Activated CD4-positive, CD25-positive, alpha-beta regulatory T cell (primary cell): ENCODE results near the gene FAM78A.
"Not testable (repeated sequence)": the region's sequence is repeated elsewhere in the genome, so short reads cannot be mapped to it uniquely, and the experiment has no call there.

ENCODE experiments used
- DNase-seq, 4 experiments: peaks; one replicate each; lab custom pipeline; 2025; lab: John Stamatoyannopoulos, UW

FAM78A gene

DNA sequence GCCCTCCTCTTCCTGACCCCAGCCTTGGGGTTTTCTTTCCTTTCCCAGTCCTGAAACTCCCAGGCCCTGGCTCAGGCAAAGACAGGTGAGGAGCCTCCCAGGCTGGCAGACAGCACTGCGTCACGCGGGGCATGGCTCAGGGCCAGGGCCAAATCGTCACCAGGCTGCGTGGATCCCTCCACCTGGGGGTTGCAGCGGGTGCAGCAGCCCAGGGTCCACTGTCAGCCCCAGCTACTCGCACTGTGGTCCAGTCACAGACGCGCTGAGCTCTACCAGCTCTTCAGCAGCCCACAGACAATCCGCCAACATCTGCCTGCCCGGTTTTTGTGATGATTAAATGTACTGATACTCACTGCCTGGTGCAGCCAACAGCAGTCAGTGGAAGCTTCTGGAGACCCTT lies 12.1 kb downstream of the FAM78A start:
- DNase-seq = no peak

DNA sequence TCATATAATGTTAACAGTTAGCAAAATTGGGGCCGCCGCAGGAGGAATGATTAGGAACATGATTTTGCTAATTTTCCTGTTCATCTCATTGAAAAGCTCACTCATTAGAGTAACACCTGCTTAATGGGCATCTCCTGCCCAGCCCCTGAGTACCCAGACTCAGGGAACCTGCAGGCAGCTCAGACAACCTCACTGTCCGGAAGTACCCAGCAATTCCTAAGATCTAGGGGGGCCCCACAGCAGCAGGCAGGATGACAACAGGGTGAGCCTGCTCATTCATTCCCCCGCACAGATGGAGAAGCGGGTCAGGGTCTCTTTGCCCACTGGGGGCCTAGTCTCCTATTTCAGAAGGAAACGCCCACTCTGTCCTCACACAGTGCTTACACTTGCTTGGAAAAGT lies 12.6 kb downstream of the FAM78A start:
- DNase-seq = no peak

DNA sequence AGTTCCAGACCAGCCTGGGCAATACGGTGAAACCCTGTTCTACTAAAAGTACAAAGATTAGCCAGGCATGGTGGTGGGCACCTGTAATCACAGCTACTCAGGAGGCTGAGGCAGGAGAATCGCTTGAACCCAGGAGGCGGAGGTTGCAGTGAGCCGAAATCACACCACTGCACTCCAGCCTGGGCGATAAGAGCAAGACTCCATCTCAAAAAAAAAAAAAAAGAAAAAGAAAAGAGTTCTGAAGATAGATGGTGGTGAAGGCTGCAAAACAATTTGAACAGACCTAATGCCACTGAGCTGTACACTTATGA lies 13.3 kb downstream of the FAM78A start:
- DNase-seq = not testable (repeated sequence)

DNA sequence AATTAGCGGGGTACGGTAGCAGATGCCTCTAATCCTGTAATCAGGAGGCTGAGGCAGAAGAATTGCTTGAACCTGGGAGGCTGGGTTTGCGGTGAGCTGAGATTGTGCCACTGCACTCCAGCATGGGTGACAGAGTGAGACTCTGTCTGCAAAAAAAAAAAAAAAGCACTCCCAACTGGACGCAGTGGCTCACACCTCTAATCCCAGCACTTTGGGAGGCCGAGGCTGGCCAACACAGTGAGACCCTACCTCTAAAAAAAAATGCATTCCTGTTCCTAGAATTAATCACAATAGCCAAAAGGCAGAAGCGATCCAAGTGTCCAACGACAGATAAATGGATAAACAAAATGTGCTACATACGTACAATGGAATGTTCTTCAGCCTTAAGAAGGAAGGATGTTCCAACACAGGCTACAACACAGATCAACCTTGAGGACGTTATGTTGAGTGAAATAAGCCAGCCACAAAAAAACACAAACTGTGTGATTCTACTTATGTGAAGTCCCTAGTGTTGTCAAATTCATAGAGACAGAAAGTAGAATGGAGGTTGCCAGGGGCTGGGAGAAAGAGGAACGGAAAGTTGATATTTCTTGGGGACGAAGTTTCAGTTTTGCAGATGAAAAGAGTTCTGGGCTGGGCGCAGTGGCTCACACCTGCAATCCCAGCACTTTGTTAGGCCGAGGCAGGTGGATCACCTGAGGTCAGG lies 13.8 kb downstream of the FAM78A start:
- no peak for DNase-seq

DNA sequence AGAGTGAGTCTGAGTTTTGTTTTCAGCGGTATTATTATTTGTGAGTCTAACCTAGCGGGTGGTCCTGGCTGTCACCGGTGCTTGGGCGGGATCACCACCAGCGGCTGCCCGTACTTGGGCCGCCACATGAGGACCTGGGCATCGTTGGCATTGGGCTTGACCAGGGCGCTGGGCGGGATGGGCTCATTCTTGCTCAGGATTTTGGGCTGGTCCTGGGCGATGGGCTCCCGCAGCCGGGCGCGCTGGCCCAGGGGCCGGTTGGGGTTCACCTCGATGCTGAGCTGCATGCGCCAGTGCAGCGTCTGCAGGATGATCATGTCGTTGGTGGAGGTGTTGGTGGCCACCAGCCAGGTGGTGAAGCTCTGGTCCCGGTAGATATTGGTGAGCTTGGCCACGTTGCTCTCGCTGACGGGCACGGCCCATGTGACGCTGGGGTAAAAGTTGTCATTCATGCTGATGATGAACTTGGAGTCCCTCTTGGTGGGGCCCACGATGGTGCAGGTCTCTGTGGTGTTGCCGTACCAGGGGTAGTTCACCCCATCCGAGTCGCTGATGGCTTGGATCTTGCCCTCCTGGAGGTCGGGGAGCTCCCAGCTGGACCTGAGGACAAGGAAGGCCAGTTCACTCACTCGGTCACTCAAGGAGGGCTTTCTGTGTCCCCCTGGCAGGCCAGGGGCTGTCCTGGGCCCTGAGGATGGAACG lies 15.4 kb downstream of the FAM78A start:
- no peak for DNase-seq

DNA sequence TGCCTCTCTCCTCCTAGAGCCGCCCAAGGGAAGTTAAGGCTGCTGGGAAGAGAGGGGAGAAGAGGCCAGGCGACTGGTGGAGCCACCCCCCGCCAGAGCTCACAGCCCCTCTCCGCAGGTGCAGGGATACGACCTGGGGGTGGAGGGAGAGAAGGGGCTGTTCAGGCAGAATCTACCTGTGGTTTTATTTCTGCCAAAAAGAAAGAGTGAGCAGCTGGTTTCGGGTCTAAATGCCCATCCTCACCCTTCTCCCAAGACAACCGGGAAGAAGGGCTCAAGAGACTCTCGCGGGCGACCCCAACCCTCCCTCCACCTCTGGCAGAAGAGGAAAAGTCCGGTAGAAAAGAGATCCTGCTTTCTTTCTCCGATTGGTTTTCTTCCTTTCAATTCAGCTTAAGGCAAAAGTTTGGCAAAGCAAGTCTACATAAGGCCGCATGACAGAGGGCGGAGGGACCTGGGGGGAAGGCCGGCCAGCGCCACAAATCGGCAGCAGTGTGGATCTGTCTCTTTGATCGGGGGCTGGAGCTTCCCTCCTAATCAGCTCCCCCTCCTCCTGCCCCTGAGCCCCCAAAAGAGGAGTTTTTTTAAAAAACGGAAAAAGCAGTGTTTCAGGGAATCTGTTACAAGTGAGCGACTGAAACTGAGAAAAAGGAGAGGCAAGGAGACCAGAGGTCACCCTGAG lies 16.3 kb downstream of the FAM78A start:
- DNase-seq = no peak

DNA sequence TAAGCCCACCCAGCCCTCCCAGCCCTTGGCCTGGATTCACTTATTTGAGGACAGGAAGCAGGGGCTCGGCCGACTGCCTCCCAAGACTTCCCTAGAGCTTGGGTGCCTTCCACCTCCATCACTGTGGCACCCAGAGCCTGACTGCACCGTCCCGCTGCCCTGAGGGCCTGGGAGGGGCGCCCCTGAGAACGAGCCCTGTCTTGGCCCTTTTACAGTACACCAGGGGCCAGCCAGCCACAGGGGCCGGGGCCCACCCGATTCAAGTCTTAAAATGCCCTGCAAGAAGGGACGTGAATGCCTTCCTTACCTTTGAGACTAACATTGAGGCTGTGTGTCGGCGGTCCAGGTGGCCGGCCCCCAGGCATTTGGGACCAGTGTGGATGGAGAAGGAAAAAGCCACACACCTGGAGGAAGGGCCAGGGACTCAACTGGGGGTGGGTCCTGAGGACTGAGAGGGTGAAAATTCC lies 16.8 kb downstream of the FAM78A start:
- DNase-seq = no peak

DNA sequence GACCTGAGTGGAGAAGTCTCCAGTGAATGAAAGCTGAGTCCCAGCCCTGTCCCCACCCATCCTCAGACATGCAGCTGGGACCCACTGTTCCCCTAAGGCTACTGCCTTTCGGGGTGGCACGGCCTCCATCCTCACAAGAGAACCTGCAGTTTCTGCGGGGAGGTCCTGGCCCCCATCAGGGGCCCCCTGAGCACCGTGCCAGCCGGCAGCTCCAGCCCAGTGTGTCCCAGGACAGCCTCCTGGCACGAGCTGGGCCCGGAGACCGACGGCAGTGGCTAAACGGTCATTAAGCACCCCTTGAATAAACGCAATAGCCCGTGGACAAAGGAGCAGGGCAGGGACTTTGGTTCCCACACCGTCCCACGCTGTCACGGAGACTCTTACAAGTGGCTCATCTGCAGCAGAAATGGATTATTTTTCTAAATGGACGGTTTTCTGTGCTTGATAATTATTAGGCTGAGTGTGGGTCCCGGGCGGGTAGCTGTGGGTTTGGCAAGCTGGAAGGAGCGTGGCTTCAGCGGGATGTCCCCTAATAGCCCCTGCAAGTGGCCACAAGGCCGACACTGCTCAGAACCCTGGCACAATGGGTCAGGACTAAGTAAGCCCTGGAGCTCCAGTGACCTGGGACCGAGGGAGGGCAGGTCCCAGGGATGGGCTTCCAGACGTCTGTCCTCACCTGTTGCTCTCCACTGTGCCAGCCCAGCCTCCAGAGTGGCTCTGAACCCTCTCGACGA lies 17.4 kb downstream of the FAM78A start:
- DNase-seq = no peak

DNA sequence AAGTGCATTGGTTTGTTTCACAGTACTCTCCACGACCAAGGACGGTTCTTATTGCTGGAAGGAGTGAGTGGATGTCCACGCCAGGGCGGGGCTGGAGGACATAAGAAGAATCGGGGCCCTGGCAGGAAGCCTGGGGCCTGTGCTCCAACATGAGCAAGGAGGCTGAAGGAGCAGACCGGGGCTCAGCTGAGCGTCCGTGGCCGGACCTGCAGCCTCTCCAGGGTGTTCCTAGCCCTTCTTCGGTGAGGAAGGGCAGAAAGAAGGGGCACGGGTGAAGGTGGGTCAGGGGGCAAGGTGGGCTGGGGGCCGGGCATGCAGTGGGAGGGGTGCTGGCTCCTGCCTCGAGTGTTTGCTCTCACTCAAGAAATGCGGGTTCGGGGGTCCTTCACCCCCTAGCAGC lies 18.1 kb downstream of the FAM78A start:
- DNase-seq = no peak

DNA sequence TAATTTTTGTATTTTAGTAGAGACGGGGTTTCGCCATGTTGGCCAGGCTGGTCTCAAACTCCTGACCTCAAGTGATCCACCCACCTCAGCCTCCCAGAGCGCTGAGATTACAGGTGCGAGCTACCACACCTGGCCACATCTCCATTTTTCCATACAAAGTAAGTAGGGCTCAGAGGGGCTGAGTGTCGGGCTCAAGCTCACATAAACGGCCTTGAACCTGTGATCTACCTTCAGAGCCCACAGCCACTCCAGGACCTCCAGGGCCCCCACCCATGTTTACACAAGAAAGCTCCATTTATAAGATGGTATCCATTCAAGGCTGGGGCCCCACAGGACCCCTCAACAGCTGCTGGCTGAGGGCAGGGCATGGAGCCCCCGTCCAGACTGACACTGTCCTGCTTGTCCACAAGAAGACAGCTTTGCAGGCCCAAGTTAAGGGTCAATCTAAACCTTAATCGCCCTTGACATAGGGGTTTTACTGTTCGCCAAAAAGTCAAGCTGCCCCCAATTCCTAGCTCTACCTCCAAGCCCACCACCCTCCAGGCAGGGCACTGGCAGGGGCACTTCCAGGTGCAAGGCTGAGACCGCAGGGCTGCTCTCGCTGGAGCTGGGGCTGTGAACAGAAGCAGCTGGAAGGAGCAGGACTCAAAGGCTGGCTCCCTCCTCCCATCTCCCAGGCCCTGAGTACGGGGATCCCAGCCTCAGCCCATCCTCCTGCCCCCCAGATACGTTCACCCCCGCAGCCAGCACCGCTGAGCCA lies 18.9 kb downstream of the FAM78A start:
- DNase-seq = no peak

DNA sequence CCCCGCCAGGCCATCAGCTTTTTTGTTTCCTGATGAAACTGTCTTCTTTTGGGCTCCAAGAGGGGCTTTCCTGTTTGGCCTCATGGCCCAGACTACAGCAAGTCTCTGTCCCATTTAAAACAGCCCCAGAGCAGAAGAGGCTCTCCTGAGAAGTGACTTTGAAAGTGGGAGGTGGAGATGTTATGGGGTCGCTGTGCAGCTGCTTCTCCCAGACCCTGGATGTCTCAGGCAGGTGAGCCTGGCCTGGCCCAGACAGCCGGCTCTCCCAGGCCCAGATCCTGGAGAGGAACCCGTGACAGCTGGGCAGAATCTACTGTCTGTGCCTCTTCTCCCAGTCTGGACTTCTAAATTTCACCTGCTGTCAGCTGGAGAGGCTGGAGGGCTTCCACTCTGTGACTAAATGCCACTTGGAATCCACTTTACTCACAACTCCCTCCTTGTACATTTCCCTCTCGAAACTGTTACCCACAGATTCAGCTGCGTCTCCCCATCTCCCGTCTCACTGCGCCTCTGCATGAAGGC lies 20.6 kb downstream of the FAM78A start:
- DNase-seq = no peak

DNA sequence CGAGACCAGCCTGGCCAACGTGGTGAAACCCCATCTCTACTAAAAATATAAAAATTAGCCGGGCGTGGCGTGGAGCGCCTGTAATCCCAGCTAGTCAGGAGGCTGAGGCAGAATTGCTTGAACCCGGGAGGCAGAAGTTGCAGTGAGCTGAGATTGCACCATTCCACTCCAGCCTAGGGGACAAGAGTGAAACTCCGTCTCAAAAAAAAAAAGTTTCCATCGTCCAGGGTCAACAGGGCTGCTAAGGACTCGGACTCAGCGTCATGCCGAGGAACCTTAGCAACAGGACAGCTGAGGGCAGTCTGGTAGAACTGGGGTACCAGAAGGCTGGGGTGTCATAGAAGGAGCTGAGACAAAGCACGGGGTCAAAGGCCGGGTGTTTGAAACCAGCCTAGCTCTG lies 21.7 kb downstream of the FAM78A start:
- no peak for DNase-seq

DNA sequence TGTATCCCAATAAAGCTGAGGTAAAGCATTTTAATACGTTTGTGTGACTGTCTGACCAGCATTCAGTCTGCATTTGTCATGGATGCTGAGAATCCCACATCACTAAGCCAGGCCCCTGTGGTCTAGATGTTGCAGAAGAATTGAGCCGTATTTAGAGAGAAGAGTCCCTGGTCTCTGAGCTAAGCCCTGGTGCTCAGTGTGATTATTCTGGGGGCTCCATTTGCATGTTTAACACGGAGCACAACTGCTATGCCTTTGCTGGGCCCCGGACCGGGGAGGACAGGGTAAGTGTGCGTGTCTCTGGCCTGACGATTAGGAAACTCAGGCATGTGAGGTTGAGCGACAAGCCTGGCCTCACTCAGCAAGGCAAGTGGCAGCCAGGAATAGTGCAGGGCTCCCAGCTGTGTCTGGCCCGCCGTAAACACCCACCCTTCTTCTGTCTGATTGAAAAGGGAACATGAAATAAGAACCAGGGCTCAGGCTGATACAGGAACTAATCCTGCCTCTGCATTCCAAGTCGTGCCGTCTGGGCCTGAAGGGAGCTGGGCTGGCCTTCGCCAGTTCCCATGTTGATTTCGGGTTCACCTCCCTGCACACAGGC lies 22.3 kb downstream of the FAM78A start:
- DNase-seq = no peak

DNA sequence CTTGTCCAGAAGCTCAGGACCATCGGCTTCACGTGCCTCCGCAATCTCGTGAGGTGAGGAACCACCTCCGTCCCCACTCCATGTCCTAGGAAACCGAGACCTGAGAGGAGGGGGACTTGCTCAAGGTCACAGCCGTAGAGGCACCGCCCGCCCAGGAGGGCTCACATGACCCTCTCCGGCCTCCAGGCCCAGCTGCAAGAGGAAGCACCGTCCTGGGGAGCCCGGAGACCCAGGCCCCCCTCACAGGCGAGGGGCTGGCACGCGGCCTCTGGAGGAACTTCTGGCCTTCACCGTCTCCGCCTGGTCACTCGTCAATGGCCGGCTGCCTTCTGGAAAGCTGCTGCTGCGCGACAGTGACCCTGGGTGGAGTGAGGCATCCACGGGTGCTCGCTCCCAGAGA lies 24.2 kb downstream of the FAM78A start:
- no peak for DNase-seq

DNA sequence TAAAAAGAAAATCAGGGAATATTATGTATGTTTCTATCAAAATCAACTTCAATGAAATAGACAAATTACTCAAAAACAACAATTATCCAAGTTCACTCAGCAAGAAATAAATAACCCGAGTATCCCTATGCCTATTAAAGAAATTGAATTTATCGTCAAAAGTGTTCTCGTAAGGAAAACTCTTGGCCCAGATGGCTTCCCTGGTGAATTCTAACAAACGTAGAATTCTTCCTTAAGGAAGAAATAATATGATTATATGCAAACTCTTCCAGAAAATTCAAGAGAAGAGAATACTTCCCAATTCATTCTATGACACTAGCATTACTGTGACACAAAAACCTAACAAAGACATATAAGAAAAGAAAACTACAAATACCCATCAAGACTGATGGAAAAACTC lies 29.7 kb downstream of the FAM78A start:
- DNase-seq = no peak

DNA sequence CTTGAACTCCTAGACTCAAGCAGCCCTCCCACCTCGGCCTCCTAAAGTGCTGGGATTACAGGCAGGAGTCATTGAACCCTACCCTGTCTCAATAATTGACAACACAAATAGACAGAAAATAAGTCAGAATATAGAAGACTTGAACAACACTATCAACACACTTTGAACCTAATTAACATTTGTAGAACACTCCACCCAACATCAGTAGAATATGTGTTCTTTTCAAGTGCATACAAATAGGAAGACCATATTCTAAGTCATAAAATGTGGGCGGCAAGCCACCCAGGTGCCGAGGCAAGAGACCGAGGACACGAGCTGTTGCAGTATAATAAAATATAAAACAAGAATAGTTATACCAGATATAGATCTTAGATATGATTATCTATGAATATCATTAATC lies 32.0 kb downstream of the FAM78A start:
- DNase-seq = not testable (repeated sequence)

DNA sequence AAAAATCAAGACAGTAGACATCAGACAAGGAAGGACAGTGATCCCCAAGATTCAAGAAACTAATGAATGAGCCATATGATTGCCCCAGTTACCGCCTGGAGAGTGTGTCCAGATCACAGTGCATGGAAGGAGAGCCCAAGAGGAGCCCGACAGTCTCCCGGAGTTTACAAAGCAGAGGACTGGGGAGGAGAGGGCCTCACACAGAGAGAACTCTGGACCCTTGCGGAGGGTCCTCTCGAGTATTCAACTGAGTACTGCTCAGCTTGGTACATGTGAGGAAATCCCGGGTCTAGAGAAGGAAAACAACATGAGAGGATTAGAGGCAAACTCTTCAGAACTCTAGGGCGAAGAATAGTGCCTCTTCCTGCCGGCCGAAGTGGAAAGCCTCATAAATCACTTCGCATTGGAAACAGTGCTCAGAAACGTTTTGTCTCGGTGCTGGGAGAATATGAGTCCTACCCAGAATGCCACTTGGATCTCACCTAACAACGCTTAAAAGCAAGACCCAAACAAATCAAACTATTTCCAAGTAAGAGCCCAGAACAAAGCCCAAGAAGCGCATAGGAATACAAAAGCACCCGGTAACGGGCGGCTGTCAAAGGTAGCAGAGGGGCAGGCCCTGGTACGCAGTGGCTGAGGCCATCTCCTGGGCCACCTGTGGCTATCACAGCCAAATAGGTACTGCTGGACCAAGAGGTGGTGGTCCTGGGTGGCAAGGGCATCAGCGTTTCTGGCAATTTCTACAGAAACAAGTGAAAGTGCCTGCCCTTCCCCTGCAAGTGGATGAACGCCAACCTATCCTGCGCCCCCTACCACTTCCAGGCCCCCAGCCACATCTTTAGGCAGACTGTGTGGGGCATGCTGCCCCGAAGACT lies 36.0 kb downstream of the FAM78A start:
- DNase-seq = no peak

DNA sequence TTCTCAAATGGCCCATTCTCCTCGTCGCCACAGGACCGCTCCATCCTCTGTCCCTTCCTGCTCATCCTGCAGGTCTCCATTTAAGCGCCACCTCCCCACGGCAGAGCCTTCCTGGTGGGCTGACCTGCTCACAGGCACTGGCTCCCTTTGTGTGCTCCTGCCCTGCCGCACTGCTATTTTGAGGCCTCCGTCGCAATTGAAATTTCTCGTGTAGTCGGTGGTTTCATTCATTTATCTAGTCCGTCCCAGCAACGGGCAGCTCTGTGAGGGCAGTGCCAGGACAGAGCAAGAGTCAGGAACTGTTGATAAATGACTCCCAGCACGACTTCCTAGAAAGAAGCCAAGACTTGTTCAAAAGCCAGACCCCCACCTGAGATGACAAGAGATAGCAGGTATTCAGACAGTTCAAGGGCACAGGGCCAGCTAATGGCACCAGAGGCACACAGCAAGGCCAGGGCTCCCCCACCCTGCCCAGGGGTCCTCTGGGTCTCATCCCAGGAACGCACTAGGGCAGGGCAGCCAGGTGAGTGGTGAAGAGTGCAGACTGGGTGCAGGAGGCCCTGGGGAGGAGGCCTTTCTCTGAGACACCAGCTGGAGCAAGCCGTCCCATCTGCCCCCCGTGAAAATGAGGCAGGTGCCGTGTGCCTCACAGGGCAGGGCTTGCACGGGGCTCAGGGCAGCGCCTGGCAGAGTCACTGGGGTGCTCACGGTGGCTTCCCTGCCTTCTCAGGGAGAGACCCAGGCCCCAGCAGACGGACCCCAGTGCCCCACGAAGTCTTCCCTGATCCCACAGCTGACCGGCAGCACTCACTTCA lies 36.9 kb downstream of the FAM78A start:
- no peak for DNase-seq

DNA sequence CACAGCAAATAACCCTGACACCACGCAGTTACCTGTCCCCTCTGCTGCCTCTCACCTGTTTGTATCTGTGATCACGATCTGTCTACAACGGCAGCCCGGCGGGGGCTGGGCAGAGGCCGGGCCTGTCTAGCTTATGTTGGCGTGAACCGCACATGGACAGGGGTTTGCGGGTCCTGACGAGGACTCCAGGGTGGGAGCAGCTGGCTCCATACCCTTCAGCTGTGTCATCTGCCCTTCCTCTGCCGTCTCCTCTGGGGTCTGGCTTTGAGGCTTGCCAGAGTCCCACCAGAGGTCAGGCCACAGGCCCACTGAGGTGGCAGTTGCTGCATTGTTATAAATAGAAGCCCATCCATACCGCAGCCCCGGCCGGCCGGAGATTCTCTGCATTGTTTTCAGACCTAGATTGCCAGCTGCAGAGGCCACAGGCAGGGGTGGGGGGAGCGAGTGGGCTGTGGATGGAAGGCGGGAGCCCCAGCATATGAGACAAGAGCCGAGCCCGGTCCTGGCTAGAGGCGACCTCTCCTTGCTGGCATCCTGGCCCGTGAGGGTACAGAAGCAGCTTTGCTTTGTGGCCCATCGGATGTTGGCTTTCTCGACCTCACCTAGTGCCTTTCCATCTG lies 37.8 kb downstream of the FAM78A start:
- DNase-seq = no peak
